HEK293 (cell line): ENCODE measurements around the gene TM7SF2.

Experiments
- BCL11B ChIP-seq: fragments of 450-650 bp; formaldehyde crosslinking; IDR thresholded peaks from 2 replicates; pipeline ENCODE4 v1.5.1; 2016; ENCODE audit warnings: low read depth, missing biosample characterization, missing genetic modification characterization
- FEZF1 ChIP-seq: fragments of 450-650 bp; formaldehyde crosslinking; IDR thresholded peaks from 2 replicates; pipeline ENCODE4 v1.5.1; 2016; ENCODE audit warnings: missing biosample characterization, missing genetic modification characterization
- GLI2 ChIP-seq: fragments of 450-650 bp; formaldehyde crosslinking; IDR thresholded peaks from 2 replicates; pipeline ENCODE4; 2017; ENCODE audit warnings: missing biosample characterization, missing genetic modification characterization, low read depth, borderline replicate concordance
- OVOL3 ChIP-seq: fragments of 450-650 bp; formaldehyde crosslinking; IDR thresholded peaks from 2 replicates; pipeline ENCODE4 v1.5.1; 2016; ENCODE audit warnings: missing biosample characterization, missing genetic modification characterization
- ZBTB21 ChIP-seq: fragments of 450-650 bp; formaldehyde crosslinking; IDR thresholded peaks from 2 replicates; pipeline ENCODE4 v1.5.1; 2017; ENCODE audit warnings: missing biosample characterization, missing genetic modification characterization
- ZNF223 ChIP-seq: fragments of 450-650 bp; formaldehyde crosslinking; IDR thresholded peaks from 2 replicates; pipeline ENCODE4 v1.5.1; 2016; ENCODE audit warnings: missing biosample characterization, missing genetic modification characterization
- ZNF510 ChIP-seq: fragments of 450-650 bp; formaldehyde crosslinking; IDR thresholded peaks from 2 replicates; pipeline ENCODE4 v1.5.1; 2018; ENCODE audit warnings: mild to moderate bottlenecking, missing genetic modification characterization, missing biosample characterization; ENCODE audit not compliant: insufficient replicate concordance
- ZNF596 ChIP-seq: fragments of 450-650 bp; IDR thresholded peaks from 2 replicates; pipeline ENCODE4 v1.5.0; 2018; ENCODE audit warnings: missing biosample characterization, mild to moderate bottlenecking, missing genetic modification characterization, moderate library complexity
- ZNF777 ChIP-seq: fragments of 450-650 bp; formaldehyde crosslinking; IDR thresholded peaks from 2 replicates; pipeline ENCODE4 v1.5.1; 2017; ENCODE audit warnings: missing biosample characterization, missing genetic modification characterization, borderline replicate concordance
- ZNF830 ChIP-seq: fragments of 450-650 bp; IDR thresholded peaks from 2 replicates; pipeline ENCODE4 v1.5.0; 2018; ENCODE audit warnings: missing biosample characterization, missing genetic modification characterization, low read depth, mild to moderate bottlenecking, moderate library complexity
- ZSCAN23 ChIP-seq: fragments of 450-650 bp; formaldehyde crosslinking; IDR thresholded peaks from 2 replicates; pipeline ENCODE4 v1.5.1; 2016; ENCODE audit warnings: missing biosample characterization, missing genetic modification characterization
- TF ChIP-seq, protein P1 (sequence below): fragments of 450-650 bp; formaldehyde crosslinking; IDR thresholded peaks from 2 replicates; pipeline ENCODE4 v1.5.1; 2016; ENCODE audit warnings: missing biosample characterization, missing genetic modification characterization

DNA sequence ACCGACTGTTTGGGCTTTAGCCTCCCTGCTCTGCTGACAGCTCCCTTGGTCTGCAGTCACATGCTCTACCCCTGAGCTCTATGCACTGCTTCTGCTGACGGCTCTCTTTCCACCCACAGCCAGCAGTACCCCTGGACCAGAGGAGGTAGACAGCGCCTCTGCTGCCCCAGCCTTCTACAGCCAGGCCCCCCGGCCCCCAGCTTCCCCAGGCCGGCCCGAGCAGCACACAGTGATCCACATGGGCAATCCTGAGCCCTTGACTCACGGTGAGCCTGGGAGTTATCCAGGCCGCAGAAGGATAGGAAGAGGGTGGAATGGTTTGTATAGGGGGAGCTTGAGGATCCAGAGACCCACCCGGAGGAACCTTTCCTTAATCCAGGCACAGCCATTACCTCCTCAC, 24.9 kb upstream of the TM7SF2 start:
- TF ChIP-seq ZNF510 (tag by site-specific recombination) (no peak), OVOL3 (tag by site-specific recombination) (no peak), BCL11B (tag by site-specific recombination) (no peak), FEZF1 (tag by site-specific recombination) (no peak), ZBTB21 (tag by site-specific recombination) (no peak), ZNF777 (tag by site-specific recombination) (no peak), ZNF830 (tag by site-specific recombination) (no peak), ZNF596 (no peak), ZNF223 (no peak), ZSCAN23 (tag by site-specific recombination) (no peak), GLI2 (tag by site-specific recombination) (no peak)
- TF ChIP-seq, protein P1, sequence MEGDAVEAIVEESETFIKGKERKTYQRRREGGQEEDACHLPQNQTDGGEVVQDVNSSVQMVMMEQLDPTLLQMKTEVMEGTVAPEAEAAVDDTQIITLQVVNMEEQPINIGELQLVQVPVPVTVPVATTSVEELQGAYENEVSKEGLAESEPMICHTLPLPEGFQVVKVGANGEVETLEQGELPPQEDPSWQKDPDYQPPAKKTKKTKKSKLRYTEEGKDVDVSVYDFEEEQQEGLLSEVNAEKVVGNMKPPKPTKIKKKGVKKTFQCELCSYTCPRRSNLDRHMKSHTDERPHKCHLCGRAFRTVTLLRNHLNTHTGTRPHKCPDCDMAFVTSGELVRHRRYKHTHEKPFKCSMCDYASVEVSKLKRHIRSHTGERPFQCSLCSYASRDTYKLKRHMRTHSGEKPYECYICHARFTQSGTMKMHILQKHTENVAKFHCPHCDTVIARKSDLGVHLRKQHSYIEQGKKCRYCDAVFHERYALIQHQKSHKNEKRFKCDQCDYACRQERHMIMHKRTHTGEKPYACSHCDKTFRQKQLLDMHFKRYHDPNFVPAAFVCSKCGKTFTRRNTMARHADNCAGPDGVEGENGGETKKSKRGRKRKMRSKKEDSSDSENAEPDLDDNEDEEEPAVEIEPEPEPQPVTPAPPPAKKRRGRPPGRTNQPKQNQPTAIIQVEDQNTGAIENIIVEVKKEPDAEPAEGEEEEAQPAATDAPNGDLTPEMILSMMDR (tag by site-specific recombination) = no peak
